ENCODE measurements around the gene FKBP14.

DNA sequence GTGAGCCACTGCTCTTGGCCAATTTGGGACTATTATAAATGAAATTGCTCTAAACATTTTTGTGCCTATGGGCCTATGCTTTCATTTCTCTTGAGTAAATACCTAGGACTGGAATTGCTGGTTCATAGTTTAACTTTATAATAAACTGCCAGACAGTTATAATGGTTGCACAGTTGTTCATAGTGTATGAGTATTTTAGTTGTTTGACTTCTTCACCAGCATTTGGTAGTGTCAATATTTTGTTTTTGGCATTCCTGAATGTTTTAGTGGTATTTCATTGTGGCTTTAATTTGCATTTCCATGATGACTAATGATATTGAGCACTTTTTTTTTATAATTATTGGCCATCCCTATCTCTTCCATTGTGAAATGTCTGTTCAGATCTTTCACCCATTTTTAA is 31.2 kb upstream of the FKBP14 start:
- TF ChIP-seq POLR2A (IDR thresholded peaks at IDR 0.05; ENCODE audit: low read length) (no peak), GATA1 (IDR thresholded peaks at IDR 0.05; ENCODE audit: low read depth, low read length) (no peak)

Data from erythroblast (primary cell).